Muscle layer of duodenum (tissue), 2 donors: ENCODE results near the gene CXCR5.

Source experiments
- H3K27ac ChIP-seq: one replicate; pipeline ENCODE4 v1.7.0; 2013; ENCODE audit warnings: mild to moderate bottlenecking, low read length
- H3K27me3 ChIP-seq: one replicate; pipeline ENCODE4 v1.7.0; 2013; ENCODE audit warnings: low read depth, mild to moderate bottlenecking, control low read depth, low read length
- H3K36me3 ChIP-seq, 2 donors: one replicate each; pipeline ENCODE4 v1.7.0; 2013; ENCODE audit warnings: low read length in 2 of 2, control low read depth in 1 of 2, mild to moderate bottlenecking in 1 of 2; ENCODE audit not compliant: insufficient read depth in 2 of 2, control insufficient read depth in 1 of 2
- H3K4me1 ChIP-seq, 2 donors: one replicate each; pipeline ENCODE4 v1.7.0; 2013; ENCODE audit warnings: low read length in 2 of 2, mild to moderate bottlenecking in 2 of 2, control low read depth in 1 of 2, moderate library complexity in 1 of 2; ENCODE audit not compliant: insufficient read depth in 2 of 2, control insufficient read depth in 1 of 2
- H3K4me3 ChIP-seq, 2 donors: one replicate each; pipeline ENCODE4 v1.7.0; 2013; ENCODE audit warnings: low read length in 2 of 2, low read depth in 1 of 2, mild to moderate bottlenecking in 1 of 2
- H3K9me3 ChIP-seq, 2 donors: one replicate each; pipeline ENCODE4 v1.7.0; 2013; ENCODE audit warnings: low read length in 2 of 2, control low read depth in 1 of 2, mild to moderate bottlenecking in 1 of 2; ENCODE audit not compliant: control insufficient read depth in 1 of 2
- donor health status: healthy.

CXCR5 gene

DNA sequence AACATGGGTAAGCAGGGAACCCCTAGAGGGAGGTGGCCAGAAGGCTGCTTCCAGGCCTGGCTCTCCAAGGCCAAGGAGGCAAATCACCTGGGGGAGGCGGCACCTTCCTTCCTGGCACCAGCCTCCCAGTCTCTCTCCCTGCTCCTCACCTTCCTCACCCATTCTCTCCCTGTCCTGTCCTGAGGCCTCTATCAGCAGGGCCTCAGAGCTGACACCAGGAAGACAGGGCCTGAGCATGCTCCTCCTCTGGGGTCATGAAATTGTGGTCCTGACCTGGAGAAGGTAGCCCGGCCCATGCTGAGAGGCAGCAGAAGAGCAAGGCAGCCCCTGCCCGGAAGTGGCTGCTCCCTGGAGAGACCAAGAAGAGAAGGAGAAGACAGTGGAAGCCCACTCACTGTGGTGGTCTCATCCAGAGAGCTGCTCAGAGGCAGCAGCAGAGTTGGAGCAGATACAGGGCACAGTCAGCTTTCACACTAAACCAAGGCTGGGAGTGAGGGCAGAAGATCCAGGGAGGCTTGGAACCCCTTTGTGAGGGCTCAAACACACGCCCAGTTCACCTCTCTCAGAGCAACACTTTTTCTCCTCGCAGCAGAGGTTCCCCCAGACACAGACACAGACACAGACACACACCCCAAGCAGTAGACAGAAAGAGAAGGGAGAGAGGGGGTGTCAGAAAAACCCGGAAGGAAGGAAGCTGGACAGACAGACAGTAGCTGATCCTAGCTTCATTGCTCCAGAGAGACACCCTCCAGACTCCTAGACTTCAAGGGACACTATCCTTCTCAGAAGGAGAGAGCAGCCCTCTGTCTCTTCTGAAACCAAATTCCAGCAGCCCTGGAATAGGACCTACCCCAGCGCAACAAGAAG is 40.3 kb downstream of the CXCR5 start:
- Histone ChIP-seq H3K4me3 (peak overlapping the region; percentile 98 to 99), H3K27me3 (no peaks in the 10 kb centered on the region), H3K4me1 (peaks cover 52 to 64% of the 10 kb centered on the region in 2 donors), H3K27ac (peak overlapping the region; percentile 96), H3K36me3 (peaks cover 0 to 6% of the 10 kb centered on the region in 2 donors), H3K9me3 (no peaks in the 10 kb centered on the region)

DNA sequence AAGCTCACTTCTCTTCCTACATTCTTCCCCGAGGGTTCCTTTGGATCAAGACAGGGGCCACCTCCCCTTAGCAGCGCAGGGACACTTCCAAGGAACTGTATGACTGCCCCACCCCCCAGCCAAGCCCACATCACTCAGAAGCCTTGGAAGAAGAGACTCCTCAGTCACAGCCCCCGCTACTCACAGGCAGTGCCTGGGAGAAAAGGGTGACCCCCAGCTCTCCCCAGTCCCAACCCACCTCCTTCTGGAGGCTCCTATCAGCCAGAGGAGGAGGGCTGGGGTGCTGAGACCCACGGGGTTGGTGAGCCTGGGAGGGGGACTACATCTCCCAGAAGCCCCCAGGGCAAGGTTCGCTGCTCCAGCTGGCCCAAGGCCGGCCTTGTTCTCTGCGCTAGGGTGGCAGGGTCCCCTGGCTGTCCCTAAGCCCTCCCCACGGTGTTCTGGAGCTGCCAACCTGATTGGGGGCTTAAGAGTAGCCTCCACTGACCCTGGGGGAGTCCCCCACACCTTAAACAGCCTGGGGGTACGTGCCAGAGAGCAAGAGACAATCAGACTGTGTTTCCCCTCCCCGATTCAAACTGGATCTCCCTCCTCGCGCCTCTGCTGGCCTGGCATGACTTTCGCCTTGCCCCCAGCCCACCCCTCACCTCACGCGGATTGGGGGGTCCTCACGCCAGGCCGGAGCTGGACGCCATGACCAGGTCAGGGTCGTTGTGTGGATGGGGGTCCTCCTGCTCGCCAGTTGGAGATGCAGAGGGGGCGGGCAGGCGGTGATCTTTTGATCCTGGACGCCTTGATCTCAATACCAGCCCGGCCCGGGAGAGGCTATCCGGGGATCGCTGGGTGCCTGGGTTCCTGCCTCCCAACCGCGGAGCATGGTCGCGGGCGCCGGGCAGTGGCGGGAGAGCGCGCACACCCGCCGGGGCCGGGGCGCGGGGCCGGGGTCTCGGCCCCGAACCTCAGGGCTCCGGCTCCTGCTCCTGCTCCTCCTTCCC is 41.2 kb downstream of the CXCR5 start:
- Histone ChIP-seq H3K9me3 (no peaks in the 10 kb centered on the region), H3K27me3 (no peaks in the 10 kb centered on the region), H3K27ac (peak overlapping the region; percentile 96), H3K36me3 (peaks cover 0 to 3% of the 10 kb centered on the region in 2 donors), H3K4me3 (peak overlapping the region; percentile 98 to 99), H3K4me1 (peaks cover 44 to 55% of the 10 kb centered on the region in 2 donors)

DNA sequence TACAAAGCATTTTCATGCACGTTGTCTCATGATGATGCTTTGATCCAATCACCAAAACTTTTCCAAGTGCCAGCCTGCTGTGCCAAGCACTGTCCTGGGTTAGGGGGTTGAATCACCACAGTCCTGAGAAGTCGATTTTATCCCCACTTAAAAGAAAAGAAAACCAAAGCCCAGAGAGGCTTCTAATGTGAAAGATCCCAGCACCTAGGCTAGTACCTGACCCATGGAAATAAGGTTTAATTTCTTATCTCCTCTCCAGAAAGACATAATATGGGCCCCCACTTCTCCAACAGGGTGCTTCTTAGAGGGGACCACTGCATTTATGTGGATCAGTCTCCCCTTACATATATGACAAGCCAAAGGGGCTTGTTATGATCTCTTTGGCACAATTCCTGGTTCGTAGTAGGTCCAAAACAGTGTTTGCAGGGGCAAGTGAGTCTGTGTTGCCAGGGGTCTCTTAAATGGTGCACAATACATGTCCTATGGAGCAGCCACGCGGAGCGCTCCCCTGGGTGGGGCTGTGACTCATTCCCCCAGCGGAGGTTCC is 43.9 kb downstream of the CXCR5 start:
- H3K27me3 ChIP-seq, result no peaks in the 10 kb centered on the region
- peak overlapping the region; percentile 90 for H3K27ac ChIP-seq
- H3K36me3 ChIP-seq, result no peaks in the 10 kb centered on the region
- H3K9me3 ChIP-seq, result no peaks in the 10 kb centered on the region
- peaks cover 22 to 33% of the 10 kb centered on the region in 2 donors for H3K4me1 ChIP-seq
- peak overlapping the region; percentile 80 to 90 for H3K4me3 ChIP-seq

DNA sequence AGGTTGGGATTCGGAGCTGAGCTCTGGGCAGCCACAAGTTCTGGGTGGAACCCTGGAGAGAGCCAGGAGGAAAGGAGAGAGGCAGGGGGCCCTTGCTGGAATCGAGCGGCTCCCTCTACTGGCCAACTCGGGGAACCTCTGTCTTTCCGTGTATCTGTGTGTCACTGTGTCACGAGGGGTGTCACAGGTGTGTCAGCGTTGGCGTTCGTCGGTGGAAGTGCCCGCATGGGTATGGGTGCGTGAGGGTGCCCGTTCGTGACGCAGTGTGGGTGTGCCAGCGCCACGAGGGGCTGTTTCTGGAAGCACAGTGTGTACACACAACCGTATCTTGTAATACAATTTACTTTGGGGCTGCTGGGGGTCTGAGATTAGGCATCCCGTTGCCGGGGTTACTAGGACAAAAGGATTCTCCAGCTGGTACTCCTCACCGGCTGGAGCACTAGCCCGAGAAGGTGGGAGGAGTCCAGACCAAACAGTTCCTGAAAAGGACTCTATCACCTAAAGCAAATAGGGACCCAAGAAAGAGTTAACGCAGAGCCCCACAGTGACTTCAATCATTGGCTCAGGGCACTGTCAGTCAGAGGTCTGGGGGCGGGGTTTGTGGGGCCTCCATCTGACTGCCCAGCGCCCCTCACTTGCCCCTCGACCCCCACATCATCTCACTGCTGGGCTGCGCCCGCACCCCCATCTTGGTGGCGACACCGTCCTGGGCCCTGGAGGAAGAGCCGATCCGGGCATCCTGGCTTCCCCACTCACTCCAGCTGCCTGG is 44.6 kb downstream of the CXCR5 start:
- H3K36me3 ChIP-seq, result no peaks in the 10 kb centered on the region
- H3K4me1 ChIP-seq, result peaks cover 16 to 30% of the 10 kb centered on the region in 2 donors
- H3K4me3 ChIP-seq, result peak overlapping the region; percentile 80 to 90
- H3K9me3 ChIP-seq, result no peaks in the 10 kb centered on the region
- H3K27me3 ChIP-seq, result no peaks in the 10 kb centered on the region
- H3K27ac ChIP-seq, result peak overlapping the region; percentile 90

DNA sequence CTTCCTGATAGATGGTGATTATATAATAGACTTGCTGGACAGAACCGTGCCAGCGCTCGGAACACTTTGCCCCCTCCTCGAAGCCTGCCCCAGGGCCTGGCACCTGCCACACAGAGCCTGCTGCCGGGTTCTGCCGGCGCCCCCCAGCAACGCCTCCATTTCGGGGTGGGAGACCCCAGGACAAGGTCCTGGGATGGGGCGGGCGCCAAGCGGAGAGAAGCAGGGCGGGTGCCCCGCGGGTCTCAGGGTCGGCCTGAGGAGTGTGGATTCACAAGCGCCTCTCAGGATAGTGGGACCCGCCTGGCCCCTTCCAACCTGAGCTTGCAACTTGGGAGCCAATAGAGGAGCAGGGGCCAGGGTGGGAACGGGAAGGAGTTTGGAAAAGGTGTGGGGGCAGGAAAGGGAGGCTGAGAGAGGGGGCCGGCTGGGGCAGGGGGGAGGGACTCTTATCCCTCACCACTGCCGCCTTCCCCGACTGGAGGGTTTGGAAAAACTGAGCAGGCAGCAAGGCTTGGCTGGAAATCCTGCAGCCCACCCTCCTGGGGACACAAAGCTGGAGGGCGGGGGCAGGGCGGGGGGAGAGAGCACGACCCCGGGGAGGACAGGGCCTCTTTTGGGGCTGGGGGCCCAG is 45.3 kb downstream of the CXCR5 start:
- Histone ChIP-seq H3K27ac (peak overlapping the region; percentile 90), H3K4me3 (peak overlapping the region; percentile 80 to 90), H3K4me1 (peaks cover 9 to 27% of the 10 kb centered on the region in 2 donors)

DNA sequence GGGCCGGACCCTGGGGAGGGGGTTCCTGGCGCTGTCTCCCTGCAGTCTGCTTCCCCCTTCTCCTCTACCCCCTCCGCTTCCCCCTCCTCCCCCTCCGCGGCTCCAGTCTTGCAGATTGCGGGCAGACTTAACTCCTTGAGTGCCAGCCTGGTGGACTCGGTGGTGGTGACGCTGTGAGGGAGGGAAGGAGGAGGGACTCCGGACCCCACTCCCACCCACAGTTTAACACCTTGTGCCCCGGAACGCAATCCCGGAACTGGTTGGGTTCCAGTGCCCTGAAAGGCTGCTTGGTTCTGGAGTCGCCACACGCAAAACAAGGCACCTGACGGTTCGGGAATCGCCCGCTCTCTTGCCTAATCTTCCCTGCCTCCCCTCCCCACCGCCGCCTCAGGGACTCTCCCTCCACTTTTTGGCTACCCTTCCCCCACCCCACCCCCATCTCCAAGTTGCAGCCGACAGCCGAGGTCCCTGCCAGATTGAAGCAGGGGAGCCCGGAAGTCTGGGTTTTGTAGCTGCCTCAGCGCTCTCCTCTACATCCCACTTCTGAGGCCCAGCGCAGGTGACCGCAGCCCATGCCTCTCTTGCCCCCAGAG is 45.9 kb downstream of the CXCR5 start:
- no peaks in the 10 kb centered on the region for H3K9me3 ChIP-seq
- H3K27ac ChIP-seq, result peak overlapping the region; percentile 86
- peaks cover 9 to 27% of the 10 kb centered on the region in 2 donors for H3K4me1 ChIP-seq
- H3K4me3 ChIP-seq, result peak overlapping the region; percentile 80 to 90
- H3K36me3 ChIP-seq, result no peaks in the 10 kb centered on the region
- no peaks in the 10 kb centered on the region for H3K27me3 ChIP-seq

More for the DNA sequence above, 45.3 kb downstream of the CXCR5 start:
- Histone ChIP-seq H3K27me3 (no peaks in the 10 kb centered on the region), H3K36me3 (no peaks in the 10 kb centered on the region), H3K9me3 (no peaks in the 10 kb centered on the region)

DNA sequence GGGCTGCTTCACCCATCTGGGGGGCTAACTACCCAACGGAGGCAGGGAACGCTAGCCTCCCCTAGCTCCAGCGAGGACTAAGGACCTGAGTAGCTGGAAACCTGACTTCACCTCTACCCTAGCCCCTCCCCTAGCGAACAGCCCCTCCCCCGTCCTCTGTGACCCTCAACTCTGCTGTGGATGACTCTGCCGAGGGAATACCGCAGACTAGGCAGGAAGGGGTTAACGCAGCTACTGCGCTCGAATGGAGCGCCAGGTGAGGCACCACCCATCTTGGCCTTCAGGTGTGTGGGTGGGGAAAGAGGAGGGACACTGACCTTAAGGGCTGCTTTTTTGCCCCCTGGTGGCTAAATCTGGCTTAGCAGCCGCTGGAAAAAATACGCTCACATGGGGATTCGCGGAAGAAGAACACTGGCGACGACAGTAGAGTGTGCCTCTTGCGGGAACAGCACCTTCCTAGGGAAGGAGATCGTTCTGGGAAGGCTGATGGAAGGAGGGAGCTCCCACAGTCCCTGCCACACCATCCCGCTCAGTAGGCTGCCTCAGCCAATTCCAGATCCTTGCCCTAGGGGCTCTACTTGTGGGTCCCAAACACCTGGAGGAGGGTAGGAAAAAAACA is 46.5 kb downstream of the CXCR5 start:
- H3K4me1 ChIP-seq, result peaks cover 9 to 27% of the 10 kb centered on the region in 2 donors
- H3K27me3 ChIP-seq, result no peaks in the 10 kb centered on the region
- no peaks in the 10 kb centered on the region for H3K9me3 ChIP-seq
- H3K4me3 ChIP-seq, result peak overlapping the region; percentile 80 to 90
- no peaks in the 10 kb centered on the region for H3K36me3 ChIP-seq
- peak overlapping the region; percentile 86 for H3K27ac ChIP-seq

DNA sequence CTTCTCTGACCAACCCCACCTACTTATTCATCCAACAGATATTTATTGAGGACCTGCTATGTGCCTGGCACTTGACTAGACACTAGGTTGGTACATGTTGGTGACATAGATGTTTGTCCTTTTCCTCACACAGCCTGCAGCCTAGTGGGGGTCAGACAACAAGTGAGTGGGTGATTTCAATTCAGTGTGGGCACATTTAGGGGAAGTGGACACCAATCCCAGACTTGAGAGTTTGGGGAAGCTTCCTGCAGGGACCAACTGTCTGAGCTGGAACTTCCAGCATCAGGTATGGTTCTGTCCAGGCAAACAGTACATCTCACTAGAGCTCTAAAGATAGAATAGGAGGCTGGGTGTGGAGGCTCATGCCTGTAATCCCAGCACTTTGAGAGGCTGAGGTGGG is 47.9 kb downstream of the CXCR5 start:
- no peak overlapping the region for H3K27ac ChIP-seq
- no peaks in the 10 kb centered on the region for H3K9me3 ChIP-seq
- peaks cover 9 to 21% of the 10 kb centered on the region in 2 donors for H3K4me1 ChIP-seq
- H3K27me3 ChIP-seq, result no peaks in the 10 kb centered on the region
- H3K4me3 ChIP-seq, result no peak overlapping the region
- H3K36me3 ChIP-seq, result no peaks in the 10 kb centered on the region

DNA sequence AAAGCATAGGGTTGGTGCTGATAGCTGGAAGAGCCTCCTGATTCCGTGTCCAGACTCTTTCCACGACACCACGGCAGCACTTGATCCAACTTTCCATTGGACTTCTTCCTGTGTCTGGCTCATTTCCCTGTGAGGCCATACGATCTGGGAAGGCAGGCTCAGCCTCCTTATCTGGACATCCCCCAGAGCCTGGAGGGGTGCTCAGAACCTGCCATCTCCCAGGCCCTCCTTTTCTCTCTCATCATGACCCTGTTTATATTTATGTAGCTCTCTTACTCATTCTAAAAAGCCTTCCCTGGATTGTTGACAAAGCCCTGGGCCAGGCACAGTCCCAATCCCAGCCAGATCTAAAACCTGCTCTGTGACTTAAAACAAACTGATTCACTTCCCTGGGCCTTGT is 49.8 kb downstream of the CXCR5 start:
- Histone ChIP-seq H3K4me1 (peaks cover 0 to 13% of the 10 kb centered on the region in 2 donors), H3K4me3 (no peak overlapping the region), H3K9me3 (no peaks in the 10 kb centered on the region), H3K27me3 (no peaks in the 10 kb centered on the region), H3K27ac (peak overlapping the region; percentile 4), H3K36me3 (no peaks in the 10 kb centered on the region)
